Measurements from ENCODE around the gene KCNQ5.

The KCNQ5 gene

DNA sequence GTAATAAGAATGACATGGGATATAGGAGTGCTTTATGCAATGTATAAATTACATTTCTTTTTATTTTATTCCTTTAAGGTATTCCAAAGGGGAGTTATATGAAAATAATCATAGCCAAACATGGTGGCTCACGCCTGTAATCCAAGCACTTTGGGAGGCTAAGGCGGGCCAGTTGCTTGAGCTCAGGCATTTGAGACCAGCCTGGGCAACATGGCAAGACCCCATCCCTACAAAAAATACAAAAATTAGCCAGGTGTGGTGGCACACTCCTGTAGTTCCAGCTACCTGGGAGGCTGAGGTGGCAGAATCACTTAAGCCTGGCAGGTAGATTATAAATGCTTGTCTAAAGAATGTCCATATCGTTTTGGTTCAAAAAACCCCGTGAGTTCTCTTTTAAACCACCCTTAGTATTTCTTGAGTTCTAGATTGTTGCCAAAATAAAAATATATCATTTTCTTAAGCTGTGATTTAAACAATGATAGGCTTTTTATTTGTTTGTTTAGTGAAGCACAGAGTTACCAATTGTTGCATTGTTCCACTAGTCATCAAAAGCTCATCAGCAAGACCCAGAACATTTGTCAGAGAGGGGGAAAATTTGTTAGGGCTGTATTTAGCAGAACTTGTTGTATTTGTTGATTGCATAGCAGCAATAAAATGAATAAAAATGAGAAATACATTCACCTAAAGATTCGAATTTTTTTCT is 457.2 kb downstream of the KCNQ5 start:
- no peak for FAIRE-seq
- no peak for DNase-seq (ENCODE audit: insufficient read length, low spot score)
- TF ChIP-seq, protein P1, sequence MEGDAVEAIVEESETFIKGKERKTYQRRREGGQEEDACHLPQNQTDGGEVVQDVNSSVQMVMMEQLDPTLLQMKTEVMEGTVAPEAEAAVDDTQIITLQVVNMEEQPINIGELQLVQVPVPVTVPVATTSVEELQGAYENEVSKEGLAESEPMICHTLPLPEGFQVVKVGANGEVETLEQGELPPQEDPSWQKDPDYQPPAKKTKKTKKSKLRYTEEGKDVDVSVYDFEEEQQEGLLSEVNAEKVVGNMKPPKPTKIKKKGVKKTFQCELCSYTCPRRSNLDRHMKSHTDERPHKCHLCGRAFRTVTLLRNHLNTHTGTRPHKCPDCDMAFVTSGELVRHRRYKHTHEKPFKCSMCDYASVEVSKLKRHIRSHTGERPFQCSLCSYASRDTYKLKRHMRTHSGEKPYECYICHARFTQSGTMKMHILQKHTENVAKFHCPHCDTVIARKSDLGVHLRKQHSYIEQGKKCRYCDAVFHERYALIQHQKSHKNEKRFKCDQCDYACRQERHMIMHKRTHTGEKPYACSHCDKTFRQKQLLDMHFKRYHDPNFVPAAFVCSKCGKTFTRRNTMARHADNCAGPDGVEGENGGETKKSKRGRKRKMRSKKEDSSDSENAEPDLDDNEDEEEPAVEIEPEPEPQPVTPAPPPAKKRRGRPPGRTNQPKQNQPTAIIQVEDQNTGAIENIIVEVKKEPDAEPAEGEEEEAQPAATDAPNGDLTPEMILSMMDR (IDR thresholded peaks at IDR 0.05; ENCODE audit: insufficient read depth, missing control alignments): no peak

DNA sequence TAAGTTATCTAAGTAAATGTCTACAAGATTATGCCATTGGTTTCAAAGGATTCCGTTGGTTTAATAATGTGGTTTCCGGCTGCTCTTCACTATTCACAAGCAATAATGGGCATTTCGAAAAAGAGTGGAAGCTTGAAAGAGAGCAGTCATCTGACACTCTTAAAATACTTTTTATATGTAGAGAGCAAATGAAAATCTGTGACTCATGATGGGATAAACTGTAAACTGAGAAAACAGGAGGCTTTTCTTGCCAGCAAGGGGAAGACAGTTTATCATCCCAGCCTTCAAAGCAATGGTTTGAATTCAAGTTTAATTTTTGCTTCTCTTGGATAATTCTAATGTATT is 457.7 kb downstream of the KCNQ5 start:
- TF ChIP-seq, protein P1 (IDR thresholded peaks at IDR 0.05; ENCODE audit: insufficient read depth, missing control alignments): no peak
- no peak for FAIRE-seq

DNA sequence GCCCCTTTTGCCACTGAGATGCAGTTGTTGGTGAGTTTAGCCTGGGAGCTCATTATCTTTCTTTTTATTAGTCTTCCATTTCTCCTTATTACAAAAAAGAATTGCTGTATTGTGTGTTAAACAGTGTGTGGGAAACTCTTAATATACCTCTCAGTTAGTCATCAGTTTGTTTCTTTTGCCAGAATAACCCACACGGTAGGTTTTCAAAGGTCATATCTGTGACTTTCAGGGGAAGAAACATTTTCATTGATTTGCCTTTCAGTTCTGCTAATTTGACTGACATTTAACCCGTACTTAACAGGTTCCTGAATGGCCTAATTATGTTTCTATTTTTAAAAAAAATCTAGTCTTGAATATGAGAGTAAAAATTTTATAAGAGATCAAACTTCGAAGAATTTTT is 458.1 kb downstream of the KCNQ5 start:
- DNase-seq (ENCODE audit: insufficient read length, low spot score): no peak
- TF ChIP-seq, protein P1 (IDR thresholded peaks at IDR 0.05; ENCODE audit: insufficient read depth, missing control alignments): no peak
- no peak for FAIRE-seq

More for the DNA sequence above, 457.7 kb downstream of the KCNQ5 start:
- no peak for DNase-seq (ENCODE audit: insufficient read length, low spot score)

DNA sequence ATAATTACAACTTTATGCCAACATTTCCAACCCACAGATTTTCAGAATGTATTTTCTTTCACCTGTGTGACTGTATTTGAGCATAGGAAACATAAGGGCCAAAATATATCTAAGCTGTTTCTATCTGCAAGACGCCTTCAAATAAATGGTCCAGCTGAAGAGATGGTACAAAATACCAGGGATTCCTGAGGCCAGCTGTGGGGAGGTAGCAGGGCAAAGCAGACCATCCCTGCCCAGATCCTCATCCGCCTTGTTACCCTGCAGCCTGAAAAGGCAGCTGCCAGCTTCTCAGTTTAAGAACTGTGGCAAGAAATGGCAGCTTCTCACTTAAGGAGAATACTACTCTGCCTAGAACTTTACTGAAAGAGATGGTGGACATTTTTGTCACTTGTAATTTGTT is 460.1 kb downstream of the KCNQ5 start:
- FAIRE-seq (no peak), DNase-seq (ENCODE audit: insufficient read length, low spot score) (no peak)
- TF ChIP-seq, protein P1 (IDR thresholded peaks at IDR 0.05; ENCODE audit: insufficient read depth, missing control alignments): no peak

DNA sequence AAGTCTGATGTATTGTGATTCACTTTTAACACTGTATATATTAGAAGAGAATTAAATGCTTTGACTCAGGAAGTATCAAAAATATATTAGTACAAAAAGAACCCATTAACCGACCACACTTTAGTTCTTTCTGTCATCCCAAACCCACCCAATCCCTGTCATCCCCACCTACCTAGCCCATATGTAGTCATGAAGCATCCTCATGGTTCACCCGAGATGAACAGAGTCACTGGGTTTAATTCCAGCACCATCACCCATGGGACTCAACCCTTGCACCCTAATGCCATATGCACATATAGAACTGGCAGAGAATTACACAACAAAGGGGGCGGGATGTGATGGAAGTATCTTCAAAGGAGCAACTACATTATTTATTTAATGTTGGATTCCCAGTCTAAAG is 462.0 kb downstream of the KCNQ5 start:
- TF ChIP-seq, protein P1 (IDR thresholded peaks at IDR 0.05; ENCODE audit: insufficient read depth, missing control alignments): no peak
- FAIRE-seq (no peak), DNase-seq (ENCODE audit: insufficient read length, low spot score) (no peak)

DNA sequence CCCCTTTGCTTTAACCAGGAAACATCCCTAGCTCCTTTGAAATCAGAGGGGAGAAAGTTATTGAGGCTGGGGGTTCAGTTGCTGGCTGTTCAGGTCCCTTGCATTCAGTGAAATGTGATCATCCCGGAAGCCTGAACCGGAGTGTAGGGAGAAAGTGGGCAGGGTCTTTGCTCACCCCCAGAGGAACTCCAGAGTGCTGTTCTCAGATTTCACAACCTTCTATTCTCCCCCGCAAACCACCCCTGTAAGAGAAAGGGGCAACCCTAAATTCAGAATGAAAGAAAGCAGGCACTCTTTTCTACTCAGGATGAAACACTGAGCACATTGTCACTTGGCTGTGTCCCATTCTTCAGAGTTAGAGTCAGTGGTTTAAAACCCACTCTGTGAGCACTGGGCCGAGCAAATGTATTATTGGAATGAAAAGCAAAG is 463.6 kb downstream of the KCNQ5 start:
- no peak for DNase-seq (ENCODE audit: insufficient read length, low spot score)
- FAIRE-seq: no peak
- TF ChIP-seq, protein P1 (IDR thresholded peaks at IDR 0.05; ENCODE audit: insufficient read depth, missing control alignments): no peak

DNA sequence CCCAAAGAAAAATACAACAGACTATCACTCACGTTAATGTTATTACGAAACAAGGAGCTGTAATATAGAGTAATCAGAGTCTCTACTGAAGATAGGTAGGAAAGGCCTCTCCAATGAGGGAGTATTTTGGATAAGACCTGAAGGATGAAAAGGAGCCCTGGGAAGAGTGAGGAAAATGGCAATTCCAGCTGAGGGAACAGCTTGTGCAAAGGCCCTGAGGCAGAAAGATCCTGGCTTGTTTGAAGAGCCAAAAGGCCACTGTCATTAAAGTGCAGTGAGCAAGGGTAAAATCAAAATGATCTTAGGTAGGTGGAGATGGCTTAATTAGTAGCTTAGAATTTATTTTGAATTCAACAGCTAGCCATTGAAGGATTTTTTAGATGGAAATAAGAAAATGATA is 464.9 kb downstream of the KCNQ5 start:
- TF ChIP-seq, protein P1 (IDR thresholded peaks at IDR 0.05; ENCODE audit: insufficient read depth, missing control alignments): no peak
- FAIRE-seq (no peak), DNase-seq (ENCODE audit: insufficient read length, low spot score) (no peak)

Measured in D721Med (cell line).